Putamen (tissue), 1 donor: ENCODE measurements around the gene CAPN2.
"Not testable (repeated sequence)": the region's sequence is repeated elsewhere in the genome, so short reads cannot be mapped to it uniquely, and the experiment has no call there.

Source experiments
- DNase-seq: peaks from one replicate; pipeline ENCODE4 v3.0.0-alpha.2; 2016; ENCODE audit warnings: low spot score

CAPN2 gene

GRCh38 chr1:223717123-223717522, 4.8 kb downstream of the CAPN2 start:
- DNase-seq: no peak

- no peak for DNase-seq
Observed at GRCh38 chr1:223717695-223718363, 5.5 kb downstream of the CAPN2 start.

GRCh38 chr1:223718850-223719249, 6.5 kb downstream of the CAPN2 start:
- no peak for DNase-seq

GRCh38 chr1:223720971-223721591, 8.7 kb downstream of the CAPN2 start:
- DNase-seq: no peak

- DNase-seq: no peak
Observed at GRCh38 chr1:223721658-223722607, 9.6 kb downstream of the CAPN2 start.

- DNase-seq: no peak
Observed at GRCh38 chr1:223723351-223723904, 11.1 kb downstream of the CAPN2 start.

GRCh38 chr1:223724376-223724775, 12.0 kb downstream of the CAPN2 start:
- no peak for DNase-seq

- DNase-seq: no peak
Observed at GRCh38 chr1:223725578-223725977, 13.2 kb downstream of the CAPN2 start.

GRCh38 chr1:223726380-223727001, 14.2 kb downstream of the CAPN2 start:
- DNase-seq: no peak

- DNase-seq: no peak
Observed at GRCh38 chr1:223727541-223727940, 15.2 kb downstream of the CAPN2 start.

GRCh38 chr1:223729906-223730305, 17.6 kb downstream of the CAPN2 start:
- no peak for DNase-seq

GRCh38 chr1:223730479-223731132, 18.3 kb downstream of the CAPN2 start:
- DNase-seq: no peak

- DNase-seq: no peak
Observed at GRCh38 chr1:223731133-223731770, 18.9 kb downstream of the CAPN2 start.

- DNase-seq: no peak
Observed at GRCh38 chr1:223732993-223733798, 20.9 kb downstream of the CAPN2 start.

- DNase-seq: peak; percentile 61
Observed at GRCh38 chr1:223733898-223734852, 21.8 kb downstream of the CAPN2 start.

- not testable (repeated sequence) for DNase-seq
Observed at GRCh38 chr1:223736638-223737037, 24.3 kb downstream of the CAPN2 start.

- DNase-seq: no peak
Observed at GRCh38 chr1:223737342-223737741, 25.0 kb downstream of the CAPN2 start.

GRCh38 chr1:223738465-223739365, 26.4 kb downstream of the CAPN2 start:
- DNase-seq: no peak
